ENCODE measurements around the gene DDX17.

DDX17 gene

GRCh38 chr22:38501797-38502672, 4.1 kb downstream of the DDX17 start:
- Histone ChIP-seq H3K4me3 (ENCODE audit: low read length in 2 of 2) (no peak overlapping the region), H3K36me3 (replicated peaks in 1 of 2; ENCODE audit: control insufficient read depth in 2 of 2, insufficient read depth in 2 of 2, low read length in 2 of 2) (peaks cover 26 to 81% of the 10 kb centered on the region in 2 donors)

GRCh38 chr22:38497869-38498268, 8.2 kb downstream of the DDX17 start:
- no peaks in the 10 kb centered on the region for H3K27me3 ChIP-seq (ENCODE audit: control insufficient read depth in 3 of 3, insufficient read depth in 3 of 3, low read depth in 1 of 3, low read length in 3 of 3)
- no peak overlapping the region for H4K8ac ChIP-seq (ENCODE audit: low read depth, low read length)
- H2AK5ac ChIP-seq (ENCODE audit: low read depth, low read length), result no peak overlapping the region
- no peaks in the 10 kb centered on the region for H3K9me3 ChIP-seq (replicated peaks in 1 of 2; ENCODE audit: control insufficient read depth in 2 of 2, insufficient read depth in 1 of 2, low read depth in 1 of 2, low read length in 2 of 2)
- peaks cover 0 to 1% of the 10 kb centered on the region in 2 donors for H3K4me1 ChIP-seq (ENCODE audit: control insufficient read depth in 2 of 2, insufficient read depth in 1 of 2, low read depth in 1 of 2, low read length in 2 of 2)
- H3K18ac ChIP-seq (ENCODE audit: low read length), result no peak overlapping the region
- H2AFZ ChIP-seq (ENCODE audit: low read length), result no peak overlapping the region
- H3K4me2 ChIP-seq (ENCODE audit: insufficient read depth, low read length, poor library complexity, severe bottlenecking), result no peak overlapping the region
- no peak overlapping the region for H3K4ac ChIP-seq (ENCODE audit: low read length)
- no peak overlapping the region for H3K4me3 ChIP-seq (ENCODE audit: low read length in 2 of 2)
- H3K9ac ChIP-seq (ENCODE audit: low read depth, low read length, poor library complexity), result no peak overlapping the region
- H3K36me3 ChIP-seq (replicated peaks in 1 of 2; ENCODE audit: control insufficient read depth in 2 of 2, insufficient read depth in 2 of 2, low read length in 2 of 2), result peaks cover 47 to 98% of the 10 kb centered on the region in 2 donors
- H3K27ac ChIP-seq (replicated peaks; ENCODE audit: low read length), result no peak overlapping the region
- no peak for DNase-seq (ENCODE audit: low spot score)
- no CpG with 5 or more reads among the region's 3 CpGs for WGBS, 2 donors (ENCODE audit: extremely low coverage in 2 of 2, insufficient read length in 2 of 2, insufficient replicate concordance in 1 of 2)
- H2BK12ac ChIP-seq (ENCODE audit: low read length), result no peak overlapping the region
- H2BK15ac ChIP-seq (ENCODE audit: low read length), result no peak overlapping the region
- no peak overlapping the region for H2BK120ac ChIP-seq (ENCODE audit: low read depth, low read length)
- H3K14ac ChIP-seq (ENCODE audit: low read length), result no peak overlapping the region
- no peak overlapping the region for H2BK5ac ChIP-seq (ENCODE audit: low read length)
- H3K79me1 ChIP-seq (ENCODE audit: low read depth, low read length), result peaks cover 10% of the 10 kb centered on the region
- H4K91ac ChIP-seq (ENCODE audit: low read depth, low read length, poor library complexity), result no peak overlapping the region
- no peak overlapping the region for H3K23ac ChIP-seq (ENCODE audit: low read depth, low read length, poor library complexity)

More at GRCh38 chr22:38501797-38502672, 4.1 kb downstream of the DDX17 start:
- Histone ChIP-seq H3K23ac (ENCODE audit: low read depth, low read length, poor library complexity) (no peak overlapping the region), H2BK15ac (ENCODE audit: low read length) (no peak overlapping the region), H3K79me1 (ENCODE audit: low read depth, low read length) (peaks cover 9% of the 10 kb centered on the region), H3K18ac (ENCODE audit: low read length) (no peak overlapping the region), H3K27ac (replicated peaks; ENCODE audit: low read length) (no peak overlapping the region), H3K9ac (ENCODE audit: low read depth, low read length, poor library complexity) (no peak overlapping the region), H3K14ac (ENCODE audit: low read length) (no peak overlapping the region), H2AFZ (ENCODE audit: low read length) (no peak overlapping the region), H3K4me1 (ENCODE audit: control insufficient read depth in 2 of 2, insufficient read depth in 1 of 2, low read depth in 1 of 2, low read length in 2 of 2) (peaks cover 5 to 12% of the 10 kb centered on the region in 2 donors), H3K9me3 (replicated peaks in 1 of 2; ENCODE audit: control insufficient read depth in 2 of 2, insufficient read depth in 1 of 2, low read depth in 1 of 2, low read length in 2 of 2) (no peaks in the 10 kb centered on the region), H2BK5ac (ENCODE audit: low read length) (no peak overlapping the region), H3K4ac (ENCODE audit: low read length) (no peak overlapping the region), H3K27me3 (ENCODE audit: control insufficient read depth in 3 of 3, insufficient read depth in 3 of 3, low read depth in 1 of 3, low read length in 3 of 3) (no peaks in the 10 kb centered on the region), H3K4me2 (ENCODE audit: insufficient read depth, low read length, poor library complexity, severe bottlenecking) (no peak overlapping the region), H2BK12ac (ENCODE audit: low read length) (no peak overlapping the region), H2BK120ac (ENCODE audit: low read depth, low read length) (no peak overlapping the region), H2AK5ac (ENCODE audit: low read depth, low read length) (no peak overlapping the region), H4K91ac (ENCODE audit: low read depth, low read length, poor library complexity) (no peak overlapping the region), H4K8ac (ENCODE audit: low read depth, low read length) (no peak overlapping the region)
- DNase-seq (ENCODE audit: low spot score), result no peak
- WGBS, 2 donors (ENCODE audit: extremely low coverage in 2 of 2, insufficient read length in 2 of 2, insufficient replicate concordance in 1 of 2), result no CpG with 5 or more reads among the region's 10 CpGs

GRCh38 chr22:38494939-38495338, 11.2 kb downstream of the DDX17 start:
- Histone ChIP-seq H2BK15ac (ENCODE audit: low read length) (no peak overlapping the region), H3K36me3 (replicated peaks in 1 of 2; ENCODE audit: control insufficient read depth in 2 of 2, insufficient read depth in 2 of 2, low read length in 2 of 2) (peaks cover 55 to 100% of the 10 kb centered on the region in 2 donors), H3K23ac (ENCODE audit: low read depth, low read length, poor library complexity) (no peak overlapping the region), H2AFZ (ENCODE audit: low read length) (no peak overlapping the region), H3K18ac (ENCODE audit: low read length) (no peak overlapping the region), H2BK5ac (ENCODE audit: low read length) (no peak overlapping the region), H3K14ac (ENCODE audit: low read length) (no peak overlapping the region), H2BK120ac (ENCODE audit: low read depth, low read length) (no peak overlapping the region), H2BK12ac (ENCODE audit: low read length) (no peak overlapping the region), H3K9ac (ENCODE audit: low read depth, low read length, poor library complexity) (no peak overlapping the region), H3K4ac (ENCODE audit: low read length) (no peak overlapping the region), H2AK5ac (ENCODE audit: low read depth, low read length) (no peak overlapping the region), H4K91ac (ENCODE audit: low read depth, low read length, poor library complexity) (no peak overlapping the region), H3K79me1 (ENCODE audit: low read depth, low read length) (peaks cover 8% of the 10 kb centered on the region), H4K8ac (ENCODE audit: low read depth, low read length) (no peak overlapping the region), H3K4me1 (ENCODE audit: control insufficient read depth in 2 of 2, insufficient read depth in 1 of 2, low read depth in 1 of 2, low read length in 2 of 2) (no peaks in the 10 kb centered on the region), H3K4me2 (ENCODE audit: insufficient read depth, low read length, poor library complexity, severe bottlenecking) (no peak overlapping the region), H3K27ac (replicated peaks; ENCODE audit: low read length) (no peak overlapping the region), H3K27me3 (ENCODE audit: control insufficient read depth in 3 of 3, insufficient read depth in 3 of 3, low read depth in 1 of 3, low read length in 3 of 3) (no peaks in the 10 kb centered on the region), H3K4me3 (ENCODE audit: low read length in 2 of 2) (no peak overlapping the region), H3K9me3 (replicated peaks in 1 of 2; ENCODE audit: control insufficient read depth in 2 of 2, insufficient read depth in 1 of 2, low read depth in 1 of 2, low read length in 2 of 2) (no peaks in the 10 kb centered on the region)
- no CpG with 5 or more reads among the region's 12 CpGs for WGBS, 2 donors (ENCODE audit: extremely low coverage in 2 of 2, insufficient read length in 2 of 2, insufficient replicate concordance in 1 of 2)
- no peak for DNase-seq (ENCODE audit: low spot score)

GRCh38 chr22:38494498-38494897, 11.6 kb downstream of the DDX17 start:
- no peak overlapping the region for H3K23ac ChIP-seq (ENCODE audit: low read depth, low read length, poor library complexity)
- H2AK5ac ChIP-seq (ENCODE audit: low read depth, low read length), result no peak overlapping the region
- H4K8ac ChIP-seq (ENCODE audit: low read depth, low read length), result no peak overlapping the region
- H2BK15ac ChIP-seq (ENCODE audit: low read length), result no peak overlapping the region
- H3K79me1 ChIP-seq (ENCODE audit: low read depth, low read length), result peaks cover 10% of the 10 kb centered on the region
- no peak overlapping the region for H3K4me2 ChIP-seq (ENCODE audit: insufficient read depth, low read length, poor library complexity, severe bottlenecking)
- H3K4me1 ChIP-seq (ENCODE audit: control insufficient read depth in 2 of 2, insufficient read depth in 1 of 2, low read depth in 1 of 2, low read length in 2 of 2), result no peaks in the 10 kb centered on the region
- H3K4me3 ChIP-seq (ENCODE audit: low read length in 2 of 2), result no peak overlapping the region
- no CpG with 5 or more reads among the region's 2 CpGs for WGBS, 2 donors (ENCODE audit: extremely low coverage in 2 of 2, insufficient read length in 2 of 2, insufficient replicate concordance in 1 of 2)
- H3K9ac ChIP-seq (ENCODE audit: low read depth, low read length, poor library complexity), result no peak overlapping the region
- no peak overlapping the region for H4K91ac ChIP-seq (ENCODE audit: low read depth, low read length, poor library complexity)
- no peak overlapping the region for H3K14ac ChIP-seq (ENCODE audit: low read length)
- no peaks in the 10 kb centered on the region for H3K9me3 ChIP-seq (replicated peaks in 1 of 2; ENCODE audit: control insufficient read depth in 2 of 2, insufficient read depth in 1 of 2, low read depth in 1 of 2, low read length in 2 of 2)
- no peak overlapping the region for H2BK12ac ChIP-seq (ENCODE audit: low read length)
- DNase-seq (ENCODE audit: low spot score), result no peak
- no peak overlapping the region for H3K27ac ChIP-seq (replicated peaks; ENCODE audit: low read length)
- H3K18ac ChIP-seq (ENCODE audit: low read length), result no peak overlapping the region
- H3K4ac ChIP-seq (ENCODE audit: low read length), result no peak overlapping the region
- H3K27me3 ChIP-seq (ENCODE audit: control insufficient read depth in 3 of 3, insufficient read depth in 3 of 3, low read depth in 1 of 3, low read length in 3 of 3), result no peaks in the 10 kb centered on the region
- no peak overlapping the region for H2AFZ ChIP-seq (ENCODE audit: low read length)
- peaks cover 59 to 100% of the 10 kb centered on the region in 2 donors for H3K36me3 ChIP-seq (replicated peaks in 1 of 2; ENCODE audit: control insufficient read depth in 2 of 2, insufficient read depth in 2 of 2, low read length in 2 of 2)
- H2BK120ac ChIP-seq (ENCODE audit: low read depth, low read length), result no peak overlapping the region
- no peak overlapping the region for H2BK5ac ChIP-seq (ENCODE audit: low read length)

All from neuronal stem cell (in vitro differentiated cells).